Cardiac muscle cell (in vitro differentiated cells and primary cell): ENCODE data around the gene IRAG1. TPM values are rescaled to one million over a fixed set of nuclear protein-coding genes. Genes with fewer than 3 reads are reported as not detected.
A peak's percentile ranks its signal among the peaks of the same experiment; 100 is the strongest.

Source experiments
- DNase-seq, 2 donors: peaks; one replicate each; pipeline versions ENCODE4 v3.0.0 to v3.0.0-alpha.2; 2010 to 2017; ENCODE audit warnings: low read depth in 1 of 2, low spot score in 1 of 2
- H3K27ac ChIP-seq: fragments of 200-600 bp; sonication (generic); 2 replicates; pipeline ENCODE4 v1.5.1; 2016
- H3K27me3 ChIP-seq: fragments of 200-600 bp; sonication (generic); 2 replicates; pipeline ENCODE4 v1.6.0; 2016; ENCODE audit warnings: control low read depth
- H3K36me3 ChIP-seq: fragments of 200-600 bp; sonication (generic); 2 replicates; pipeline ENCODE4 v1.5.1; 2016; ENCODE audit warnings: control low read depth
- H3K4me1 ChIP-seq: fragments of 200-600 bp; sonication (generic); 2 replicates; pipeline ENCODE4 v1.8.1; 2017; ENCODE audit warnings: low read depth, mild to moderate bottlenecking, mixed run types
- H3K4me3 ChIP-seq: fragments of 200-600 bp; sonication (generic); 2 replicates; pipeline ENCODE4 v1.5.1; 2016; ENCODE audit warnings: mild to moderate bottlenecking
- H3K9me3 ChIP-seq: fragments of 200-600 bp; sonication (generic); 2 replicates; pipeline ENCODE4 v1.5.1; 2017; ENCODE audit warnings: low read depth, mild to moderate bottlenecking, control low read depth
- polyA plus RNA-seq: library from polyadenylated mRNA; unstranded; fragments of >200 nt; fragmentation: Nextera tagmentation; extraction: Ambion mirVana; gene quantifications from 2 replicates; pipeline ENCODE4 v1.2.1, GENCODE V29; 2016
- total RNA-seq: library from RNA; depleted of rRNA; stranded (reverse); fragments of >200 nt; gene quantifications from 2 replicates; pipeline ENCODE4 v1.2.3, GENCODE V29; 2016
- TF ChIP-seq, protein P1 (sequence below): IDR thresholded peaks from 2 replicates; pipeline ENCODE4 v1.5.1; 2012; ENCODE audit warnings: low read depth, mild to moderate bottlenecking, low read length

IRAG1 gene
- total RNA-seq (3.6 and 7.3 TPM in 2 replicates), polyA plus RNA-seq (3.1 and 5.2 TPM in 2 replicates)

- Histone ChIP-seq H3K4me1 (peaks cover 11% of the 10 kb centered on the region), H3K27ac (peak within 1 kb of the TSS; percentile 41), H3K36me3 (no peaks in the 10 kb centered on the region), H3K27me3 (no peaks in the 10 kb centered on the region), H3K4me3 (no peak within 1 kb of the TSS), H3K9me3 (no peaks in the 10 kb centered on the region)
- peak; percentile 56 to 82 for DNase-seq
- TF ChIP-seq, protein P1, sequence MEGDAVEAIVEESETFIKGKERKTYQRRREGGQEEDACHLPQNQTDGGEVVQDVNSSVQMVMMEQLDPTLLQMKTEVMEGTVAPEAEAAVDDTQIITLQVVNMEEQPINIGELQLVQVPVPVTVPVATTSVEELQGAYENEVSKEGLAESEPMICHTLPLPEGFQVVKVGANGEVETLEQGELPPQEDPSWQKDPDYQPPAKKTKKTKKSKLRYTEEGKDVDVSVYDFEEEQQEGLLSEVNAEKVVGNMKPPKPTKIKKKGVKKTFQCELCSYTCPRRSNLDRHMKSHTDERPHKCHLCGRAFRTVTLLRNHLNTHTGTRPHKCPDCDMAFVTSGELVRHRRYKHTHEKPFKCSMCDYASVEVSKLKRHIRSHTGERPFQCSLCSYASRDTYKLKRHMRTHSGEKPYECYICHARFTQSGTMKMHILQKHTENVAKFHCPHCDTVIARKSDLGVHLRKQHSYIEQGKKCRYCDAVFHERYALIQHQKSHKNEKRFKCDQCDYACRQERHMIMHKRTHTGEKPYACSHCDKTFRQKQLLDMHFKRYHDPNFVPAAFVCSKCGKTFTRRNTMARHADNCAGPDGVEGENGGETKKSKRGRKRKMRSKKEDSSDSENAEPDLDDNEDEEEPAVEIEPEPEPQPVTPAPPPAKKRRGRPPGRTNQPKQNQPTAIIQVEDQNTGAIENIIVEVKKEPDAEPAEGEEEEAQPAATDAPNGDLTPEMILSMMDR: no peak
Measured at GRCh38 chr11:10693509-10694081, at the start of gene IRAG1. IRAG1 (minus strand) TSS chr11:10693755; CDS start chr11:10693602, 153 bp downstream.

DNA sequence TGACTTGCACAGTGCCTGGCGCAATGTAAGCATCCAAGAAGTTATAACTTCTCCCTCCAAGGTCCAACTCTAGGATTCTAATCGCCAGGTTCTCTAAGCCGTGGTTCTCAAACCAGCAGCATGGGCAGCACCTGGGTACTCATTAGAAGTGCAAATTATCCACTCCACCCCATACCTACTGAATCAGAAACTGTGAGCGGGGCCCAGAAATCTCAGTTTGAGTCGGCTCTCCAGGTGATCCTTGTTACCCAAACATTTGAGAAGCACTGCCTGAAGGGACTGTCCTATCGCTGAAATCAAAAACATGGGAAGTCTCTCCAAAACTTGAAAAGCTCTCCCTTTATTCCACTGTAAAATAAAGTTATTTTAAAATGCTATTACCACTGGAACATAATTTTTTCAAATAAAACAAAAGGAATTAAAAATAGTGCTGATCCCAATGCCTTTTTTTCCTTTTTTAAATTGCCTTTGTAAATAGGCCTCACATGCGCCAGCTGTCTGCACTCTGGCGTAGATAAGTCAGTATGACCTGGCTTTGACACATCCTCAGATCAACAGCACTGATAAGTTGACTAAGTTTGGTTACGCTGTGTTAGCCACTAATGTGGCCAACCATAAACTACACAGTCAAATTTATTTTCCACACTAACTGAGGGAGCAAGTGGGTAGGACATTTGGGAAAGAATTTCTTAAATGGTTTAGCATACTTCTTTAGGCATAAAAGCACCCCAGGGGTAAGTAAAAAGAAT is 49.1 kb upstream of the IRAG1 start:
- Histone ChIP-seq H3K27me3 (no peaks in the 10 kb centered on the region), H3K9me3 (no peaks in the 10 kb centered on the region), H3K36me3 (no peaks in the 10 kb centered on the region), H3K27ac (no peak overlapping the region), H3K4me1 (peaks cover 3% of the 10 kb centered on the region), H3K4me3 (no peak overlapping the region)
- DNase-seq: peak in 1 of 2 donors; percentile 33
- TF ChIP-seq, protein P1: no peak

- TF ChIP-seq, protein P1: peak; percentile 98
- no peaks in the 10 kb centered on the region for H3K4me1 ChIP-seq
- no peak overlapping the region for H3K4me3 ChIP-seq
- no peak overlapping the region for H3K27ac ChIP-seq
- H3K27me3 ChIP-seq: no peaks in the 10 kb centered on the region
- no peaks in the 10 kb centered on the region for H3K36me3 ChIP-seq
- peak; percentile 94 to 99 for DNase-seq
- H3K9me3 ChIP-seq: no peaks in the 10 kb centered on the region
Measured at GRCh38 chr11:10735481-10736475, 42.2 kb upstream of the IRAG1 start.

GRCh38 chr11:10731064-10731680 is 37.6 kb upstream of the IRAG1 start:
- Histone ChIP-seq H3K36me3 (no peaks in the 10 kb centered on the region), H3K9me3 (no peaks in the 10 kb centered on the region), H3K4me3 (no peak overlapping the region), H3K27ac (no peak overlapping the region), H3K27me3 (no peaks in the 10 kb centered on the region), H3K4me1 (no peaks in the 10 kb centered on the region)
- peak in 1 of 2 donors; percentile 7 for DNase-seq
- TF ChIP-seq, protein P1: no peak

DNA sequence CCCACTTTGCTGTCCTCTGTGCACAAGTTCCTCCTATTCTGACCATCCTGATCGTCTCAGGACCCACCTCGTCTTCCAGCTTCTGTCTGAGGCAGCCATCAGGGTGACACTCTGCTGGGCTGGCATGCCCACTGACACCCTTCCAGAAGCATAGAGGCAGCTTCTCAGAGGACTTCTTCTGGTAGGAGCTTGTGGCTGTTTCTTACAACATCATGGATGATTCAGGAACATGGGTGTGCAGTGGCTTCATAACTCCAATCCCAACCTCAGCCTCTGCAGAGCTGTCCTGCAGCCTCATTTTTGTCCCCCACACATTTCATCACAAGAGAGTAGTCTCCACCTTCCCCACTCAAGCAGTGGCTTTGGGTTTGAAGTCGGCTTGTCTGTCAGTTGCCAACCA is 36.6 kb upstream of the IRAG1 start:
- H3K4me3 ChIP-seq: no peak overlapping the region
- TF ChIP-seq, protein P1: no peak
- no peaks in the 10 kb centered on the region for H3K36me3 ChIP-seq
- no peaks in the 10 kb centered on the region for H3K27me3 ChIP-seq
- DNase-seq: no peak
- H3K9me3 ChIP-seq: no peaks in the 10 kb centered on the region
- H3K27ac ChIP-seq: no peak overlapping the region
- no peaks in the 10 kb centered on the region for H3K4me1 ChIP-seq
